H9 (cell line): ENCODE results near the gene PPP1R7. TPM values are rescaled to one million over a fixed set of nuclear protein-coding genes. Genes with fewer than 3 reads are reported as not detected.

ENCODE experiments used
- DNase-seq: peaks from one replicate; pipeline ENCODE4 v3.0.0-alpha.2; 2017
- H2AFZ ChIP-seq: one replicate; pipeline ENCODE4 v1.6.1; 2013; ENCODE audit warnings: mild to moderate bottlenecking, low read length, control low read depth, moderate library complexity
- H2AK5ac ChIP-seq: 2 replicates; pipeline ENCODE4 v1.6.1; 2013; ENCODE audit warnings: low read length, control low read depth, mixed read lengths; ENCODE audit not compliant: insufficient read length
- H2BK120ac ChIP-seq: one replicate; pipeline ENCODE4 v1.6.1; 2013; ENCODE audit warnings: low read depth, mild to moderate bottlenecking, low read length, control low read depth, inconsistent platforms; ENCODE audit not compliant: poor library complexity, severe bottlenecking
- H2BK12ac ChIP-seq: 2 replicates; pipeline ENCODE4 v1.6.1; 2013; ENCODE audit warnings: low read length, control low read depth, mixed read lengths, low read depth; ENCODE audit not compliant: insufficient read length
- H2BK15ac ChIP-seq: 2 replicates; pipeline ENCODE4 v1.6.1; 2013; ENCODE audit warnings: low read depth, low read length, control low read depth
- H2BK20ac ChIP-seq: one replicate; pipeline ENCODE4 v1.6.1; 2013; ENCODE audit warnings: low read depth, mild to moderate bottlenecking, low read length, control low read depth, inconsistent platforms; ENCODE audit not compliant: poor library complexity, severe bottlenecking
- H2BK5ac ChIP-seq: 2 replicates; pipeline ENCODE4 v1.6.1; 2013; ENCODE audit warnings: low read length, control low read depth, mixed read lengths; ENCODE audit not compliant: insufficient read length
- H3K14ac ChIP-seq: 2 replicates; pipeline ENCODE4 v1.6.1; 2013; ENCODE audit warnings: low read length, control low read depth; ENCODE audit not compliant: insufficient read depth
- H3K18ac ChIP-seq: 2 replicates; pipeline ENCODE4 v1.6.1; 2013; ENCODE audit warnings: low read depth, mild to moderate bottlenecking, mixed read lengths, low read length, control low read depth; ENCODE audit not compliant: insufficient read length
- H3K23ac ChIP-seq: 2 replicates; pipeline ENCODE4 v1.6.1; 2013; ENCODE audit warnings: low read length, control low read depth, mixed read lengths, low read depth; ENCODE audit not compliant: insufficient read length
- H3K23me2 ChIP-seq: 2 replicates; pipeline ENCODE4 v1.6.1; 2013; ENCODE audit warnings: low read depth, mild to moderate bottlenecking, mixed read lengths, low read length, control low read depth; ENCODE audit not compliant: insufficient read length, poor library complexity, severe bottlenecking
- H3K27ac ChIP-seq: 2 replicates; pipeline ENCODE4 v1.5.1; 2013; ENCODE audit warnings: low read length, control low read depth, mixed read lengths, low read depth; ENCODE audit not compliant: insufficient read length
- H3K27me3 ChIP-seq: 2 replicates; pipeline ENCODE4 v1.6.1; 2013; ENCODE audit warnings: low read length, control low read depth, inconsistent platforms; ENCODE audit not compliant: insufficient read depth
- H3K4ac ChIP-seq: 2 replicates; pipeline ENCODE4 v1.6.1; 2013; ENCODE audit warnings: low read depth, mild to moderate bottlenecking, control low read depth, inconsistent platforms, low read length, moderate library complexity
- H3K4me1 ChIP-seq: 2 replicates; pipeline ENCODE4 v1.6.1; 2013; ENCODE audit warnings: low read length, control low read depth, inconsistent platforms; ENCODE audit not compliant: insufficient read depth
- H3K4me2 ChIP-seq: 2 replicates; pipeline ENCODE4 v1.6.1; 2013; ENCODE audit warnings: low read length, control low read depth, mixed read lengths; ENCODE audit not compliant: insufficient read length, insufficient read depth
- H3K56ac ChIP-seq: 2 replicates; pipeline ENCODE4 v1.6.1; 2013; ENCODE audit warnings: low read depth, mild to moderate bottlenecking, mixed read lengths, low read length, control low read depth; ENCODE audit not compliant: insufficient read length
- H3K79me1 ChIP-seq: 2 replicates; pipeline ENCODE4 v1.6.1; 2013; ENCODE audit warnings: low read depth, mild to moderate bottlenecking, moderate library complexity, low read length, control low read depth, inconsistent platforms; ENCODE audit not compliant: insufficient read depth, poor library complexity, severe bottlenecking
- H3K79me2 ChIP-seq: 2 replicates; pipeline ENCODE4 v1.6.1; 2013; ENCODE audit warnings: low read length, control low read depth, inconsistent platforms; ENCODE audit not compliant: insufficient read depth
- H3K9ac ChIP-seq: 2 replicates; pipeline ENCODE4 v1.6.1; 2013; ENCODE audit warnings: low read length, control low read depth, mixed read lengths; ENCODE audit not compliant: insufficient read length; ENCODE audit errors: extremely low read depth
- H3K9me3 ChIP-seq: one replicate; pipeline ENCODE4 v1.6.1; 2013; ENCODE audit warnings: low read depth, low read length, inconsistent platforms; ENCODE audit not compliant: control insufficient read depth
- H3T11ph ChIP-seq: one replicate; pipeline ENCODE4 v1.6.1; 2013; ENCODE audit warnings: mild to moderate bottlenecking, low read length, control low read depth, inconsistent platforms
- H4K20me1 ChIP-seq: one replicate; pipeline ENCODE4 v1.6.1; 2013; ENCODE audit not compliant: control insufficient read depth, insufficient read length, insufficient read depth
- H4K5ac ChIP-seq: 2 replicates; pipeline ENCODE4 v1.6.1; 2013; ENCODE audit warnings: low read depth, mild to moderate bottlenecking, mixed read lengths, low read length, control low read depth; ENCODE audit not compliant: insufficient read length
- H4K8ac ChIP-seq: replicated peaks from 2 replicates; pipeline ENCODE4 v1.6.1; 2013; ENCODE audit warnings: low read length, control low read depth, mixed read lengths, low read depth; ENCODE audit not compliant: insufficient read length
- H4K91ac ChIP-seq: 2 replicates; pipeline ENCODE4 v1.6.1; 2013; ENCODE audit warnings: low read depth, mild to moderate bottlenecking, moderate library complexity, mixed read lengths, low read length, control low read depth; ENCODE audit not compliant: insufficient read length
- H3K27ac Mint-ChIP-seq, 3 experiments: 2 replicates in 2 of 3; 3 replicates in 1 of 3; pipeline ENCODE4 v1.8.0; 2020 to 2021; ENCODE audit warnings: mixed read lengths in 3 of 3, mild to moderate bottlenecking in 1 of 3, moderate library complexity in 1 of 3
- H3K27me3 Mint-ChIP-seq: 2 replicates; pipeline ENCODE4 v1.8.0; 2021; ENCODE audit warnings: low read depth, mild to moderate bottlenecking, moderate library complexity, mixed read lengths
- H3K36me3 Mint-ChIP-seq, 3 experiments: 2 replicates in 2 of 3; 3 replicates in 1 of 3; pipeline ENCODE4 v1.8.0; 2020 to 2021; ENCODE audit warnings: low read depth in 3 of 3, mixed read lengths in 3 of 3; ENCODE audit not compliant: insufficient read depth in 1 of 3
- H3K4me1 Mint-ChIP-seq, 2 experiments: 2 replicates each; pipeline ENCODE4 v1.8.0; 2020; ENCODE audit warnings: mixed read lengths in 2 of 2
- H3K4me3 Mint-ChIP-seq, 2 experiments: 2 replicates in 1 of 2; 3 replicates in 1 of 2; pipeline ENCODE4 v1.8.0; 2020 to 2021; ENCODE audit warnings: mild to moderate bottlenecking in 2 of 2, mixed read lengths in 2 of 2, moderate library complexity in 1 of 2
- H3K9me3 Mint-ChIP-seq, 2 experiments: 2 replicates in 1 of 2; 3 replicates in 1 of 2; pipeline ENCODE4 v1.8.0; 2020; ENCODE audit warnings: mild to moderate bottlenecking in 2 of 2, mixed read lengths in 2 of 2, moderate library complexity in 1 of 2
- CTCF ChIP-seq: fragments of 200-600 bp; sonication (generic); conservative IDR thresholded peaks from 3 replicates; pipeline ENCODE4 v1.8.0; 2021; ENCODE audit warnings: antibody characterized with exemption, mild to moderate bottlenecking
- WGBS: extraction: QIAGEN DNeasy Blood & Tissue Kit; methylation state at CpG from one replicate; pipeline ENCODE4 v1.1.7; 2013; ENCODE audit warnings: missing lambda C conversion rate, low lambda C conversion rate, mixed read lengths; ENCODE audit not compliant: insufficient read length; ENCODE audit errors: extremely low coverage; 5-methylcytosine and 5-hydroxymethylcytosine counted together
- total RNA-seq: library from RNA; stranded (reverse); gene quantifications from 2 replicates; pipeline ENCODE4 v1.2.1, GENCODE V29; 2021

PPP1R7 gene
- total RNA-seq, 1 experiment from 2014 or later: 60.2 TPM

- H3K23me2 ChIP-seq: no peaks in the 10 kb centered on the region
- no peak overlapping the region for H3K9ac ChIP-seq
- H3K4me2 ChIP-seq: no peak overlapping the region
- no peak overlapping the region for H4K8ac ChIP-seq
- Mint-ChIP-seq H3K27me3 (no peaks in the 10 kb centered on the region), H3K9me3 (no peaks in the 10 kb centered on the region), H3K27ac (peak overlapping the region in 2 of 3 experiments; percentile 33 to 49; a peak in 1 of 7 replicates), H3K4me3 (no peak overlapping the region), H3K36me3 (peaks cover 3 to 41% (median 28%) of the 10 kb centered on the region in 3 experiments; a peak in 6 of 7 replicates), H3K4me1 (no peaks in the 10 kb centered on the region)
- WGBS: no CpG with 5 or more reads among the region's 14 CpGs
- H2BK120ac ChIP-seq: no peak overlapping the region
- no peak overlapping the region for H2BK5ac ChIP-seq
- H2BK12ac ChIP-seq: no peak overlapping the region
- H3K14ac ChIP-seq: no peak overlapping the region
- H4K20me1 ChIP-seq: no peaks in the 10 kb centered on the region
- H3T11ph ChIP-seq: no peak overlapping the region
- no peak overlapping the region for H3K56ac ChIP-seq
- H3K27ac ChIP-seq: no peak overlapping the region
- H2BK20ac ChIP-seq: no peak overlapping the region
- no peak overlapping the region for H4K5ac ChIP-seq
- H3K23ac ChIP-seq: no peak overlapping the region
- H3K4me1 ChIP-seq: no peaks in the 10 kb centered on the region
- no peak overlapping the region for H2AK5ac ChIP-seq
- no peaks in the 10 kb centered on the region for H3K9me3 ChIP-seq
- H2AFZ ChIP-seq: no peak overlapping the region
- no peak for TF ChIP-seq CTCF
- H3K27me3 ChIP-seq: no peaks in the 10 kb centered on the region
- no peak overlapping the region for H3K18ac ChIP-seq
- no peak overlapping the region for H3K4ac ChIP-seq
- H2BK15ac ChIP-seq: no peak overlapping the region
- H3K79me2 ChIP-seq: no peaks in the 10 kb centered on the region
- no peak overlapping the region for H4K91ac ChIP-seq
- DNase-seq: no peak
- H3K79me1 ChIP-seq: no peaks in the 10 kb centered on the region
Measured at GRCh38 chr2:241109210-241110088, 40.8 kb upstream of the PPP1R7 start.
